Dermis lymphatic vessel endothelial cell (primary cell): ENCODE results near the gene SEMA6C. TPM values are rescaled to one million over a fixed set of nuclear protein-coding genes. Genes with fewer than 3 reads are reported as not detected.

ENCODE experiments used
- total RNA-seq: library from RNA; depleted of rRNA; stranded (reverse); fragments of >200 nt; gene quantifications from 2 replicates; pipeline ENCODE4 v1.2.1, GENCODE V29; 2014

SEMA6C gene, protein sequence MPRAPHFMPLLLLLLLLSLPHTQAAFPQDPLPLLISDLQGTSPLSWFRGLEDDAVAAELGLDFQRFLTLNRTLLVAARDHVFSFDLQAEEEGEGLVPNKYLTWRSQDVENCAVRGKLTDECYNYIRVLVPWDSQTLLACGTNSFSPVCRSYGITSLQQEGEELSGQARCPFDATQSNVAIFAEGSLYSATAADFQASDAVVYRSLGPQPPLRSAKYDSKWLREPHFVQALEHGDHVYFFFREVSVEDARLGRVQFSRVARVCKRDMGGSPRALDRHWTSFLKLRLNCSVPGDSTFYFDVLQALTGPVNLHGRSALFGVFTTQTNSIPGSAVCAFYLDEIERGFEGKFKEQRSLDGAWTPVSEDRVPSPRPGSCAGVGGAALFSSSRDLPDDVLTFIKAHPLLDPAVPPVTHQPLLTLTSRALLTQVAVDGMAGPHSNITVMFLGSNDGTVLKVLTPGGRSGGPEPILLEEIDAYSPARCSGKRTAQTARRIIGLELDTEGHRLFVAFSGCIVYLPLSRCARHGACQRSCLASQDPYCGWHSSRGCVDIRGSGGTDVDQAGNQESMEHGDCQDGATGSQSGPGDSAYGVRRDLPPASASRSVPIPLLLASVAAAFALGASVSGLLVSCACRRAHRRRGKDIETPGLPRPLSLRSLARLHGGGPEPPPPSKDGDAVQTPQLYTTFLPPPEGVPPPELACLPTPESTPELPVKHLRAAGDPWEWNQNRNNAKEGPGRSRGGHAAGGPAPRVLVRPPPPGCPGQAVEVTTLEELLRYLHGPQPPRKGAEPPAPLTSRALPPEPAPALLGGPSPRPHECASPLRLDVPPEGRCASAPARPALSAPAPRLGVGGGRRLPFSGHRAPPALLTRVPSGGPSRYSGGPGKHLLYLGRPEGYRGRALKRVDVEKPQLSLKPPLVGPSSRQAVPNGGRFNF
- 2.2 and 4.2 TPM in 2 replicates for total RNA-seq

DNA sequence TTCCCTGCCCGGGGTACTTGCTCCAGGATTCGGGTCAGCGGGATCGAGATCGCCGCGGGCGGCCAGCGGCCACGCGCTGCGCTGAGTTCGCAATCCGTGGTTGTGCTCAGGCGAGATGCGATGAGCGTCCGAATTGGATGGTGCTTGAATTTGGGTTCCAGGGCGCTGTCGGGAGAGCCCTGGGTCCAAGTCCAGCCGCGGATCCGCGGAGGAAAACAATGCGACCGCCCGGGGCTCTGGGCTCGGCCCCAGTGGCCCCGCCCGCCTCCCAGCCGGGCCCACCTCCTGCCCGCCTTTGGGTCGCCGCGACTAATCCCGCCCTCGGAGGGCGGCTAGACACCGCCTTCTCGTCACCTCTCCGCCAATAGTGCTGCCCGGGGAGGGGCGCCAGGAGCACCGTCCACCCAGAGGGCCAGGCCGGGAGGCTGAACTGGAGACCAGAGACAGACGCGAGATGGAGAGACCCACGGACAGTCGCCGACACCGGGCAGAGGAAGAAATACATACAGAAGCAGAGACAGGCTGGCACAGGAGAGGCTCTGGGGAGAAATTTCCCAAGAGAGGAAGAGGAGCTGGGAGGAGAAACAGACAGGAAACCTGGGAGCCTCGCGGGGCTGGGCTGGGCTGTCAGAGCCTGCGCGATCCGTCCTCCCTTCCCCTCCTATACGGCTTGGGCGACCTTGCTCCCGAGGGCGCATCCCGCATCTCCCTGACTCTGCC, at the start of gene SEMA6C:
Gene SEMA6C (minus strand): TSS at position 220 of the 720 bp plus-strand sequence. CDS start 4,010 bp downstream, outside the sequence.

DNA sequence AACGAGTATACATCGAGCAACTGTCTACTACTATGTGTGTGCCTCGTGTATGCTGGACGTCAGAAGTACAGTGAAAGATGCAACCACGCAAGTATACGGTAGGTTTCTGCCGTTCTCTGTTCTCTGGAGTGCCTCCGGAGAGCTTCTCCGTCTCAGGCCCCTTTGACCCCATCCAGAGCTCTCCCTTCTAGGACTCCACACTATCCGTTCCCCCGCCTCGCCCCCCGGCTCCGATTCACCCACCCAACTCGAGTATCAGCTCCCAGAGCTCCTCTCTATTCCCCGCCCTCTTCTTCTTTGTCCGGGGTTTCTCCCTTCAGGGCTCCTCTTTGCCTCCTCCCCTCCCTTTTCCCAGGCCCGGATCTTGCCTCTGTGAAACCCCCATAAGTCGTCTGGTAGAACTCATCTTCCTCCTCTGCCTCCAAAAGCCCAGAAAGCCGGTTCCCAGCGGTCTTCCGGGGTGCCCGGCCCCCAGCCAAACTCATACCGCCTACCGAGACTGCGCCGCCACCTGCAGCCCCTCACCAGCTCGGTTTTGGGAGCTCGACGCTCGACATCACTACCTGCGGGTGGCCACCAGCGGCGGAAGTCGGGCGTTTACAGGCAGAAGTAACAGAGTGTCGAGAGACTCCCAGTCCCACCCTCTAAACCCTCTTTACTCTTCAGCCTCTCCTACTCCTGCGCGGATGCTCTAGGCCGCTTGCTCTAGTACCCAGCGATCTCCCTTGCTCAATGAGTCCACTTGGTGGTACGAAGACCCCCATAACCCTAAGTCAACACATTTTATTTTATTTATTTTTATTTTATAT, 43.4 kb upstream of the SEMA6C start, which contains the start of gene VPS72:
Gene VPS72 (minus strand): TSS at position 561 of the 809 bp plus-strand sequence. CDS start 76 bp downstream, at position 485.

DNA sequence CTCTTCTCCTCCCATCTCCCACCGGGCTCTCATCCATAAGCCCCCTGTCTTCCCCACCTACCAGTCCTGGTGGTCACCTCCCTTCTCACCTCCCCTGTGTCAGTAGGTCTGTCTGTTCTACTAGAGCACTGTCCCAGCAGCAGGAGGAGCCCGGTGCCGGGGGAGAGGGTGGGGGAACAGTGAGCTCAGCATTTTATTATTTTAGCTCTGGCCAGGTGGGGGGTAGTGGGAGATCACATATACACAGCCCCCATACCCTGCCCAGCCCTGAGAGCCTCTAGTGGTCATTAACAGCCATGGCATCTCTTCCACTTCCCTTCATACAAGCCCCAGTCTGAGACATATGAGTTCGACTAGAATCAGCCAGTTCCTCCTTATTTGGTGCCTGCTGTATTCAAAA, 29.4 kb upstream of the SEMA6C start, which contains the start of gene TMOD4:
Gene TMOD4 (minus strand): TSS at position 119 of the 400 bp plus-strand sequence. CDS start 1,106 bp downstream, outside the sequence.

DNA sequence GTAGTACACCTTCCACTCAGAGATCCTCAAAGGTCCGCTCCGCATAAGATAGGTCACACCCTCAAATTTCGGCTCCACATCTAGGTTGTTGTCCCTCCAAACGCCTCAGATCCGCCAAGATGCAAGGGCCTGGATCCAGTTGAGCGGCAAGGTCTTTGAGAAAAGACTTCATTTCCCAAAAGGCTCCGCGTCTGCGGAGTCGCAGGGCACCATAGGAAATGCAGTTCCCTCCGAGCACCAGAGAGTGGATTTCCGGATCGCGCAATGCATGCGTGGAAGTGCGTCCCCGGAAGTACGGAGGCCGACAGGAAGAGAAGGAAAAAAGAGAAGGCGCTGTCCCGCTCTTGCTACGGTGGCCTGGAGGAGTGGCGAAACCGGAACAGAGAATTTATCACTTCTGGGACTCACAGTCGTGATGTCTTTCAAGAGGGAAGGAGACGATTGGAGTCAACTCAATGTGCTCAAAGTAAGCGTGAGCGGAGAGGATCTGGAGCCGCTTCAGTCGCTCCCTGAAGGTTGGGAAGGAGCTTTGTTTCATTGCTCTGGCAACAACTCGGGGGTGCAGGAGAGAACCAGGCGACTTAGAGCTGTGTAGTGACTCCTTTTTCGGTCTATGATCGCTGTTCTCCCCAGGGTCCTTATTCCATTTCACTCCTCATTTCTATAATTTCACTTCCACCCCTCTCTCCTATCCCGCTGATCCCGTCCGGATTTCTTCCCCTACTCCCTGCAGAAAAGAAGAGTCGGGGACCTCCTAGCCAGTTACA, 19.5 kb upstream of the SEMA6C start, which contains the start of the genes LYSMD1 and SCNM1:
Gene LYSMD1 (minus strand): TSS at position 165 of the 767 bp plus-strand sequence. CDS start 644 bp downstream, outside the sequence.
Gene SCNM1 (plus strand): TSS at position 407 of the 767 bp plus-strand sequence. CDS start 9 bp downstream, at position 416.

DNA sequence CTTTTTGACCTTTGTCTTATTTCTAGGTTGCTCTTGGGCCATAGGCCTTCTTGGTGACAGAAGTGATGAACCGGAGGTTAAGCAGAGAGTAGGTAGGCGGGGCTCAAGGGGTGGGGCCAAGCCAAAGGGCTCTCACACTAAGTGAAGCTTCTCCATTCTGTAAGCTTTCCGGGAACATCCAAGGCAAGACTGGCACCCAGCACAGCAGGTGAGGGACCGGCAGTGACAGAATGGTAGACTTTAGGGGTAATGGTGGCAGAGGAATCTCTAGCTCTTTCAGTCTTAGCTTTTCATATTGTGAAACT, 10.0 kb upstream of the SEMA6C start, which contains the start of gene TNFAIP8L2:
Gene TNFAIP8L2 (plus strand): TSS at position 135 of the 305 bp plus-strand sequence. CDS start 2,049 bp downstream, outside the sequence.

Other genes with a start within 250 kb of the SEMA6C start
- gene SETDB1, start 220.3 kb downstream of the SEMA6C start, total RNA-seq = 30.1 and 34.6 TPM in 2 replicates
- 80.2 and 86.6 TPM in 2 replicates for gene CERS2, start 171.8 kb downstream of the SEMA6C start, total RNA-seq
- gene ANXA9, start 164.3 kb downstream of the SEMA6C start, total RNA-seq = not detected in 2 replicates
- gene MINDY1, start 139.7 kb downstream of the SEMA6C start, total RNA-seq = 10.6 and 10.7 TPM in 2 replicates
- gene PRUNE1, start 138.2 kb downstream of the SEMA6C start, total RNA-seq = 5.6 and 6.3 TPM in 2 replicates
- under 0.01 and 0.09 TPM in 2 replicates for gene BNIPL, start 110.0 kb downstream of the SEMA6C start, total RNA-seq
- gene C1orf56, start 98.9 kb downstream of the SEMA6C start, total RNA-seq = 1.1 and 1.6 TPM in 2 replicates
- gene CDC42SE1, start 87.0 kb downstream of the SEMA6C start, total RNA-seq = 43.7 and 60.1 TPM in 2 replicates
- gene MLLT11, start 86.2 kb downstream of the SEMA6C start, total RNA-seq = 0.43 and 0.52 TPM in 2 replicates
- 5.6 and 10.0 TPM in 2 replicates for gene GABPB2, start 75.9 kb downstream of the SEMA6C start, total RNA-seq
- gene TNFAIP8L2, start 10.0 kb upstream of the SEMA6C start, total RNA-seq = 0.11 TPM in 1 of 2 replicates, not detected in the other
- gene LYSMD1, start 19.3 kb upstream of the SEMA6C start, total RNA-seq = 4.6 and 4.8 TPM in 2 replicates
- 15.5 and 18.8 TPM in 2 replicates for gene SCNM1, start 19.5 kb upstream of the SEMA6C start, total RNA-seq
- gene TMOD4, start 29.4 kb upstream of the SEMA6C start, total RNA-seq = 0.26 TPM in 1 of 2 replicates, not detected in the other
- gene VPS72, start 43.6 kb upstream of the SEMA6C start, total RNA-seq = 38.9 and 49.2 TPM in 2 replicates
- 40.1 and 41.8 TPM in 2 replicates for gene PIP5K1A, start 51.9 kb upstream of the SEMA6C start, total RNA-seq
- 197 and 219 TPM in 2 replicates for gene PSMD4, start 108.1 kb upstream of the SEMA6C start, total RNA-seq
- gene ZNF687, start 135.7 kb upstream of the SEMA6C start, total RNA-seq = 7.1 and 10.3 TPM in 2 replicates
- 27.6 and 30.1 TPM in 2 replicates for gene PI4KB, start 180.8 kb upstream of the SEMA6C start, total RNA-seq
- 46.7 and 52.3 TPM in 2 replicates for gene RFX5, start 200.6 kb upstream of the SEMA6C start, total RNA-seq
- gene SELENBP1, start 226.1 kb upstream of the SEMA6C start, total RNA-seq = 0.43 TPM in 1 of 2 replicates, not detected in the other